HG03135 (cell line): ENCODE data around the gene FAM120B.
"Not testable (repeated sequence)": the region's sequence is repeated elsewhere in the genome, so short reads cannot be mapped to it uniquely, and the experiment has no call there.

Experiments used
- ATAC-seq: cut with Tn5 transposase; IDR thresholded peaks from one replicate; pipeline ENCODE4 v1.9.1; 2021; ENCODE audit warnings: mild to moderate bottlenecking, moderate library complexity; ENCODE audit not compliant: unreplicated experiment

FAM120B gene

GRCh38 chr6:170296746-170297575 lies 9.6 kb upstream of the FAM120B start:
- ATAC-seq, result no peak

GRCh38 chr6:170297576-170298330 lies 8.8 kb upstream of the FAM120B start:
- no peak for ATAC-seq

GRCh38 chr6:170298688-170299087 lies 7.9 kb upstream of the FAM120B start:
- ATAC-seq, result no peak

- no peak for ATAC-seq
Observed at GRCh38 chr6:170301184-170301583, 5.4 kb upstream of the FAM120B start.

GRCh38 chr6:170305805-170306323 lies 694 bp upstream of the FAM120B start:
- no peak for ATAC-seq

- ATAC-seq, result no peak
Observed at GRCh38 chr6:170307080-170307545, 555 bp downstream of the FAM120B start.

- no peak for ATAC-seq
Observed at GRCh38 chr6:170308761-170309160, 2.2 kb downstream of the FAM120B start.

GRCh38 chr6:170311696-170312095 lies 5.1 kb downstream of the FAM120B start:
- ATAC-seq, result no peak

GRCh38 chr6:170312876-170313275 lies 6.3 kb downstream of the FAM120B start:
- no peak for ATAC-seq

- no peak for ATAC-seq
Observed at GRCh38 chr6:170313716-170314295, 7.2 kb downstream of the FAM120B start.

- no peak for ATAC-seq
Observed at GRCh38 chr6:170314983-170315382, 8.4 kb downstream of the FAM120B start.

- ATAC-seq, result no peak
Observed at GRCh38 chr6:170316071-170316470, 9.5 kb downstream of the FAM120B start.

GRCh38 chr6:170317076-170317475 lies 10.5 kb downstream of the FAM120B start:
- ATAC-seq, result no peak

- no peak for ATAC-seq
Observed at GRCh38 chr6:170317718-170318117, 11.2 kb downstream of the FAM120B start.

- no peak for ATAC-seq
Observed at GRCh38 chr6:170329321-170329720, 22.8 kb downstream of the FAM120B start.

- ATAC-seq, result not testable (repeated sequence)
Observed at GRCh38 chr6:170335199-170335598, 28.6 kb downstream of the FAM120B start.

GRCh38 chr6:170344631-170345576 lies 38.3 kb downstream of the FAM120B start:
- ATAC-seq, result no peak

- no peak for ATAC-seq
Observed at GRCh38 chr6:170345662-170346061, 39.1 kb downstream of the FAM120B start.

- ATAC-seq, result no peak
Observed at GRCh38 chr6:170346649-170347048, 40.1 kb downstream of the FAM120B start.

- ATAC-seq, result peak; percentile 89
Observed at GRCh38 chr6:170347091-170347490, 40.5 kb downstream of the FAM120B start.
